ENCODE results near the gene SKOR2.

DNA sequence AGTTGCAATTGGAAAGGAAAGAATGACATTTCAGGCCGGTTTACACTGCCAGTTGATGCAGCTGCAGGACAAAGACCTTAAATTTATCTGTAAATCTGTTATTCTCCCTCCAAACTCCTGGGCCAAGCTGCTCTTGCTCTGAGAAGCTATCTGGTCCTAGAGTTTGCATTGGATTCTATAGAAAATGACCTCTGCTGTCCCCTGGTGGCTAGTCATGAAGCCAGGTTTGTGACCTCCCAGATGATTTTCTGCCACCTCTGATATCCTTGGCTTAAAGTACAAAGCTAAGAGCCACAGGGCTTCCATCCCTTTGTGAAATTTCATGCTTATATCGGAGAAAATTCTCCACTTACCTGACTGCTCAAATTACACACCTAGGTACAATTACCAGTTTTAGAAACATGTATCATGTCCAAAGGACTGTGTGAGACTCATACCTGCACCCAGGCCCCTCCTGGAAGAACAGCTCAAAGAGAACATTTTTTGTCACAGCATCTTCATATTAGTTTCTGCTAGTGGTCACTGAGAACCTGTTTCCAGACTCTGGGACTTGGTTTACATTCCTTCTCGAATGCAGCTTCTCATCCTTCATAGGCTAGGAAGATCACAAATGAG is 46.4 kb downstream of the SKOR2 start:
- TF ChIP-seq POLR2A (IDR thresholded peaks at IDR 0.05) (no peak), CTCF (IDR thresholded peaks at IDR 0.05) (no peak), EP300 (IDR thresholded peaks at IDR 0.05) (no peak)

All from ovary (tissue), 3 donors.